Esophagus muscularis mucosa (tissue), 3 donors: Measurements from ENCODE around the gene LYPD6B.

Source experiments
- CTCF ChIP-seq, 3 experiments: fragments of 200-600 bp in 2 of 3; fragments of 450-650 bp in 1 of 3; sonication (generic) in 2 of 3; IDR thresholded peaks; one replicate each; pipeline ENCODE4 v1.5.1; 2017 to 2019; ENCODE audit warnings: antibody characterized with exemption in 3 of 3, mild to moderate bottlenecking in 2 of 3, moderate library complexity in 1 of 3
- POLR2AphosphoS5 ChIP-seq, 2 donors: sonication (generic); formaldehyde crosslinking; IDR thresholded peaks; one replicate each; pipeline ENCODE4 v1.6.1; 2017; ENCODE audit warnings: antibody characterized with exemption in 2 of 2

DNA sequence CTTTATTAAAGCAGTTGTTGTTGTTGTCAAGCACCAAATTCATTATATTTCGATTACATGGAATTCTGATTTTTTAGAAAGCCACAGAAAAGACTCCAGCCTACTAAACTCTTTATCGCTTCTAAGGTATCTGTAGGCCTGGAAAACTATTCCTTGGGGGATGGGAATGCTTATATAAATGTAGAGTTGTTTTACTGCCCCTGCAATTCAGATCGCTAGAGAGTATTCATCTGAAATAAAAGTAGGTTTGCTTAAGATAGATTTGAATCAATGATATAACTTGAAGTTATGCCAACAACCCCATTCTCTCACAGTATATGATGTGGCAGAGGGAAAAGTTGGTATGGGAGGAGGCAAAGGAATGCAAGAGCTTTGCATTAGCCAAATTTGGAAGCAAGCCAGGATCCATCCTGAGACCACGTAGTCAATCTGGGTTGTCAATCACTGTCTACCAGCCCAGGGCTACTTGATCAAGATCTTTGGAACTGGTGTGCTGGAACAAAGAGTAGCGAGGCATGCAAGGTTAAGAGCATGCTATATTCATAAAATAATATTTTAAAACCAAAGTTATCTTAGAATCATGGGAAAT is 95.9 kb downstream of the LYPD6B start:
- TF ChIP-seq POLR2AphosphoS5 (IDR thresholded peaks at IDR 0.05) = no peak
- no peak for TF ChIP-seq CTCF (IDR thresholded peaks at IDR 0.05)
